GM19193 (cell line): ENCODE measurements around the gene AMH.

ENCODE experiments used
- POLR2A ChIP-seq: IDR thresholded peaks from 4 replicates; pipeline ENCODE4 v1.6.1; 2011; ENCODE audit not compliant: insufficient read depth, insufficient read length; ENCODE audit errors: extremely low read depth

AMH gene

GRCh38 chr19:2247433-2248101 lies 1.6 kb upstream of the AMH start:
- TF ChIP-seq POLR2A: peak; percentile 10

- no peak for TF ChIP-seq POLR2A
Observed at GRCh38 chr19:2248136-2249009, 750 bp upstream of the AMH start.

- TF ChIP-seq POLR2A: no peak
Observed at GRCh38 chr19:2249880-2250765, 1.0 kb downstream of the AMH start.

- TF ChIP-seq POLR2A: no peak
Observed at GRCh38 chr19:2250766-2251105, 1.6 kb downstream of the AMH start.

GRCh38 chr19:2251106-2252054 lies 2.3 kb downstream of the AMH start:
- no peak for TF ChIP-seq POLR2A

- TF ChIP-seq POLR2A: no peak
Observed at GRCh38 chr19:2252055-2252796, 3.1 kb downstream of the AMH start.

GRCh38 chr19:2252797-2253105 lies 3.6 kb downstream of the AMH start:
- TF ChIP-seq POLR2A: no peak

- no peak for TF ChIP-seq POLR2A
Observed at GRCh38 chr19:2253106-2254063, 4.3 kb downstream of the AMH start.

GRCh38 chr19:2254064-2254872 lies 5.1 kb downstream of the AMH start:
- no peak for TF ChIP-seq POLR2A

GRCh38 chr19:2255112-2255845 lies 6.2 kb downstream of the AMH start:
- TF ChIP-seq POLR2A: no peak

- TF ChIP-seq POLR2A: no peak
Observed at GRCh38 chr19:2255982-2256685, 7.0 kb downstream of the AMH start, which contains the start of gene JSRP1. Gene JSRP1 (minus strand): TSS chr19:2256417. CDS start chr19:2255314, 1,103 bp downstream.

GRCh38 chr19:2259336-2259735 lies 10.2 kb downstream of the AMH start:
- TF ChIP-seq POLR2A: no peak
